Measurements from ENCODE around the gene ZNF195.

DNA sequence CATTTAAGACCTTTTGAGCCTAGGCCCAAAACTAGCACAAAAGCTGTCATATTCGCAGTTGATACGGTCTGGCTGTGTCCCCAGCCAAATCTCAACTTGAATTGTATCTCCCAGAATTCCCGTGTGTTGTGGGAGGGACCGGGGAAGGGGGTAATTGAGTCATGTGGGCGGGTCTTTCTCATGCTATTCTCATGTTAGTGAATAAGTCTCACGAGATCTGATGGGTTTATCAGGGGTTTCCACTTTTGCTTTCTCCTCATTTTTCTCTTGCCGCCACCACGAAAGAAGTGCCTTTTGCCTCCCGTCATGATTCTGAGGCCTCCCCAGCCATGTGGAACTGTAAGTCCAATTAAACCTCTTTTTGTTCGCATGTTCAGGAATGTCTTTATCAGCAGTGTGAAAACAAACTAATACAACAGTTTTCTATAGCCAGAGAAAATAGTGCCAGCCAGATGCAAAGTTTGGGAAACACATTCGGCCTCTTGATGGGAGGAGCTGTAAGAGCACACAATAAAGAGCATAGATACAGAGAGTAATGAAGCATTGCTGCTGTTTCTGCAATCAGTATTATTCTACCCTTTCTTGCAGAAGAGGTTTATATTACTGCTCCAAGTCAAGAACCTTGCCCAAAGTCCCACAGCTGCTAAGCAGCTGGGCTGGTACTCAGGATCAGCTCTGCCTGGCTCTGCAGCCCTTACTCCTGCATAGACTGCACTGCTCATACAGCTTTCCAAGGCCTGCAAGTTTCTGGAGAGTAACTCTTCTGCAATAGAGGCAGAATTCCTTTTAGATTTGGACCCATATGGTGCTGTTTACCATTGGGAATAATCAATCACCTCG lies 2.0 kb upstream of the ZNF195 start:
- TF ChIP-seq POLR2AphosphoS5 (IDR thresholded peaks at IDR 0.05) = no peak
- TF ChIP-seq CTCF (IDR thresholded peaks at IDR 0.05) = no peak
- no peak for TF ChIP-seq POLR2A (IDR thresholded peaks at IDR 0.05)
